ENCODE results near the gene FOXD4.
"Not testable (repeated sequence)": the region's sequence is repeated elsewhere in the genome, so short reads cannot be mapped to it uniquely, and the experiment has no call there.

GRCh38 chr9:87105-87504 lies 31.1 kb downstream of the FOXD4 start:
- TF ChIP-seq HMGXB4 (CRISPR knock-in tag; IDR thresholded peaks at IDR 0.05; ENCODE audit: borderline replicate concordance); TP53 (CRISPR knock-in tag; IDR thresholded peaks at IDR 0.05): not testable (repeated sequence)
